ENCODE measurements around the gene AHDC1. TPM values are rescaled to one million over a fixed set of nuclear protein-coding genes. Genes with fewer than 3 reads are reported as not detected.

Gene AHDC1
- total RNA-seq, 1 experiment from 2014 or later: 33.7 TPM

- Histone ChIP-seq H2AFZ (ENCODE audit: low read depth, low read length, poor library complexity, severe bottlenecking) (no peak overlapping the region), H3K27me3 (ENCODE audit: insufficient read depth, low read length) (no peaks in the 10 kb centered on the region), H3K36me3 (ENCODE audit: control insufficient read depth in 1 of 2, insufficient read depth in 2 of 2, low read length in 2 of 2) (no peaks in the 10 kb centered on the region), H3K9ac (ENCODE audit: low read length) (peak overlapping the region; percentile 14; the same call in 1 of the 2 replicates), H3K4me1 (ENCODE audit: control insufficient read depth in 1 of 2, insufficient read depth in 2 of 2, low read length in 2 of 2) (peaks cover 37 to 70% of the 10 kb centered on the region in 2 experiments), H3K9me2 (ENCODE audit: insufficient read depth) (no peaks in the 10 kb centered on the region), H3K79me2 (ENCODE audit: insufficient read depth, low read length) (no peaks in the 10 kb centered on the region), H3K9me3 (ENCODE audit: control insufficient read depth in 1 of 2, insufficient read depth in 1 of 2, low read depth in 1 of 2, low read length in 2 of 2) (no peaks in the 10 kb centered on the region), H4K20me1 (ENCODE audit: insufficient read depth) (no peaks in the 10 kb centered on the region), H3K4me2 (ENCODE audit: low read length) (no peak overlapping the region), H3K4me3 (replicated peaks in 1 of 2; ENCODE audit: low read depth in 1 of 2, low read length in 2 of 2) (no peak overlapping the region), H3K27ac (ENCODE audit: low read depth, low read length) (no peak overlapping the region)
- BruUV-seq (replicated peaks): no TSS peak
- POLR2A ChIA-PET: no interaction called here
- CTCF ChIA-PET: no interaction called here
- no peak for DNase-seq (ENCODE audit: low read depth, low spot score)
- intact Hi-C loops (cut with micrococcal nuclease): no loop called here
- RAD21 ChIA-PET (ENCODE audit: low non-redundant PET in 1 of 2, low total read pairs in 2 of 2, uncharacterized antibody in 2 of 2, unreplicated experiment in 2 of 2): interaction anchor here in 1 of 2 experiments (0.9 kb wide), 1 partner anchor 82 kb away, joined by 3 read pairs; no protein-coding TSS in a partner anchor
- no peak for ATAC-seq
- no peak for TF ChIP-seq ZBTB33 (IDR thresholded peaks at IDR 0.05; ENCODE audit: extremely low read depth, insufficient replicate concordance, low read length)
- no peak for TF ChIP-seq EZH2 (IDR thresholded peaks at IDR 0.05)
- TF ChIP-seq POLR2AphosphoS5 (IDR thresholded peaks at IDR 0.05; ENCODE audit: low read depth, low read length): no peak
- TF ChIP-seq MAX (IDR thresholded peaks at IDR 0.05): no peak
- no peak for TF ChIP-seq FOSL1 (IDR thresholded peaks at IDR 0.05; ENCODE audit: low read depth)
- TF ChIP-seq SP1 (IDR thresholded peaks at IDR 0.05; ENCODE audit: low read depth): no peak
- no peak for TF ChIP-seq ELF1 (IDR thresholded peaks at IDR 0.05; ENCODE audit: borderline replicate concordance, low read depth)
- TF ChIP-seq SIN3A (IDR thresholded peaks at IDR 0.05; ENCODE audit: low read depth): no peak
- TF ChIP-seq ATF3 (IDR thresholded peaks at IDR 0.05): no peak
- no peak for TF ChIP-seq ZNF274 (IDR thresholded peaks at IDR 0.05; ENCODE audit: low read depth, low read length)
- no peak for TF ChIP-seq ZFX (IDR thresholded peaks at IDR 0.05)
- TF ChIP-seq REST (IDR thresholded peaks at IDR 0.05; ENCODE audit: low read depth): no peak
- TF ChIP-seq EZH2phosphoT487 (IDR thresholded peaks at IDR 0.05; ENCODE audit: borderline replicate concordance): no peak
- TF ChIP-seq JUND (IDR thresholded peaks at IDR 0.05): no peak
- no peak for TF ChIP-seq SRF (IDR thresholded peaks at IDR 0.05; ENCODE audit: low read depth)
- TF ChIP-seq TCF7L2 (IDR thresholded peaks at IDR 0.05; ENCODE audit: borderline replicate concordance, extremely low read depth, insufficient read depth, insufficient read length): no peak
- no peak for TF ChIP-seq POLR2A (IDR thresholded peaks at IDR 0.05; ENCODE audit: borderline replicate concordance, extremely low read depth, insufficient read depth, insufficient read length)
- TF ChIP-seq EGR1 (IDR thresholded peaks at IDR 0.05; ENCODE audit: low read depth): no peak
Measured at GRCh38 chr1:27523337-27524020, 80.5 kb downstream of the AHDC1 start.

All from HCT116 (cell line).